NB4 (cell line): Measurements from ENCODE around the gene ZNF638.
"Not testable (repeated sequence)": the region's sequence is repeated elsewhere in the genome, so short reads cannot be mapped to it uniquely, and the experiment has no call there.

Source experiments
- DNase-seq: peaks from one replicate; pipeline ENCODE4 v3.0.0; 2010; ENCODE audit warnings: low read depth
- H3K4me3 ChIP-seq: one replicate; pipeline ENCODE4 v1.5.1; 2011; ENCODE audit warnings: mild to moderate bottlenecking, low read depth, low read length, moderate library complexity
- CTCF ChIP-seq: IDR thresholded peaks from one replicate; pipeline ENCODE4 v1.5.1; 2012; ENCODE audit warnings: low read depth, low read length
- MAX ChIP-seq: IDR thresholded peaks from 2 replicates; pipeline ENCODE4 v1.6.1; 2011; ENCODE audit warnings: low read depth, low read length
- MYC ChIP-seq: IDR thresholded peaks from 2 replicates; pipeline ENCODE4 v1.6.1; 2011; ENCODE audit warnings: low read depth, low read length
- POLR2A ChIP-seq: IDR thresholded peaks from 2 replicates; pipeline ENCODE4 v1.6.1; 2011; ENCODE audit warnings: mild to moderate bottlenecking; ENCODE audit not compliant: insufficient read length; ENCODE audit errors: extremely low read depth

Gene ZNF638

GRCh38 chr2:71428472-71429383 is 97.1 kb downstream of the ZNF638 start:
- DNase-seq, result no peak
- no peak overlapping the region for H3K4me3 ChIP-seq
- TF ChIP-seq CTCF, result no peak
- TF ChIP-seq MYC, result no peak
- no peak for TF ChIP-seq MAX
- no peak for TF ChIP-seq POLR2A

- H3K4me3 ChIP-seq, DNase-seq: not testable (repeated sequence)
Observed at GRCh38 chr2:71445142-71445541, 113.6 kb downstream of the ZNF638 start.

- no peak overlapping the region for H3K4me3 ChIP-seq
- no peak for DNase-seq
- no peak for TF ChIP-seq CTCF
- TF ChIP-seq MAX, result no peak
- no peak for TF ChIP-seq MYC
- TF ChIP-seq POLR2A, result no peak
Observed at GRCh38 chr2:71446505-71446904, 114.9 kb downstream of the ZNF638 start.

- peak; percentile 43 for DNase-seq
- TF ChIP-seq MAX (no peak), CTCF (no peak), MYC (no peak), POLR2A (no peak)
- H3K4me3 ChIP-seq, result no peak overlapping the region
Observed at GRCh38 chr2:71449343-71449742, 117.8 kb downstream of the ZNF638 start.

- no peak overlapping the region for H3K4me3 ChIP-seq
- no peak for TF ChIP-seq CTCF
- no peak for TF ChIP-seq MYC
- TF ChIP-seq POLR2A, result no peak
- no peak for TF ChIP-seq MAX
- DNase-seq, result no peak
Observed at GRCh38 chr2:71451705-71452104, 120.1 kb downstream of the ZNF638 start.

GRCh38 chr2:71452565-71452964 is 121.0 kb downstream of the ZNF638 start:
- DNase-seq, result peak; percentile 98

More at GRCh38 chr2:71452565-71452964, 121.0 kb downstream of the ZNF638 start:
- TF ChIP-seq MYC (no peak; the same call in 1 of the 2 replicates), CTCF (peak; percentile 42), POLR2A (no peak), MAX (0 out of 2 replicates have a peak, but pooled peaks have one; percentile 21)
- H3K4me3 ChIP-seq, result peak overlapping the region; percentile 68
